ENCODE measurements around the gene ZNF614. TPM values are rescaled to one million over a fixed set of nuclear protein-coding genes. Genes with fewer than 3 reads are reported as not detected.

The ZNF614 gene
- total and polyA plus RNA-seq, 2 of the 13 experiments (the other 11 are each of a cell fraction or from before 2014, with no cell fraction given): 13.0 to 22.8 TPM

- TF ChIP-seq ZNF276 (CRISPR knock-in tag; IDR thresholded peaks at IDR 0.05; ENCODE audit: low read depth) (no peak; the same call in 1 of the 2 replicates), NFE2L1 (CRISPR knock-in tag; IDR thresholded peaks at IDR 0.05; ENCODE audit: borderline replicate concordance) (no peak), ZNF703 (CRISPR knock-in tag; IDR thresholded peaks at IDR 0.05; ENCODE audit: borderline replicate concordance) (no peak), HOXA5 (CRISPR knock-in tag; IDR thresholded peaks at IDR 0.05) (peak; percentile 29; the same call in 1 of the 2 replicates), MXI1 (IDR thresholded peaks at IDR 0.05; ENCODE audit: borderline replicate concordance, low read depth, low read length) (no peak), ZNF644 (CRISPR knock-in tag; IDR thresholded peaks at IDR 0.05; ENCODE audit: low read depth) (0 out of 2 replicates have a peak, but pooled peaks have one; percentile 34), ZBTB26 (CRISPR knock-in tag; IDR thresholded peaks at IDR 0.05; ENCODE audit: borderline replicate concordance) (peak; percentile 30; the same call in 1 of the 2 replicates), CEBPG (CRISPR knock-in tag; IDR thresholded peaks at IDR 0.05) (peak; percentile 16; the same call in 1 of the 2 replicates), RFX1 (IDR thresholded peaks at IDR 0.05) (no peak), TIGD3 (CRISPR knock-in tag; IDR thresholded peaks at IDR 0.05; ENCODE audit: borderline replicate concordance) (no peak; the same call in 1 of the 2 replicates), GTF3A (CRISPR knock-in tag; conservative IDR thresholded peaks at IDR 0.05) (no peak; the same call in 1 of the 2 replicates), RARA (CRISPR knock-in tag; IDR thresholded peaks at IDR 0.05) (peak; percentile 53), GATAD1 (CRISPR knock-in tag; IDR thresholded peaks at IDR 0.05) (peak; percentile 61; the same call in 1 of the 2 replicates), MNT (IDR thresholded peaks at IDR 0.05) (no peak), ZNF235 (CRISPR knock-in tag; IDR thresholded peaks at IDR 0.05; ENCODE audit: borderline replicate concordance) (0 out of 2 replicates have a peak, but pooled peaks have one; percentile 46), ZNF496 (CRISPR knock-in tag; IDR thresholded peaks at IDR 0.05; ENCODE audit: insufficient replicate concordance) (no peak), SPEN (CRISPR knock-in tag; IDR thresholded peaks at IDR 0.05; ENCODE audit: low read depth) (no peak), GABPA (IDR thresholded peaks at IDR 0.05; ENCODE audit: low read depth, low read length) (no peak), GABPA (CRISPR knock-in tag; IDR thresholded peaks at IDR 0.05; ENCODE audit: low read depth) (peak; percentile 73), BCL3 (CRISPR knock-in tag; IDR thresholded peaks at IDR 0.05) (no peak; the same call in 1 of the 2 replicates), NFYB (CRISPR knock-in tag; IDR thresholded peaks at IDR 0.05) (no peak), SRY (CRISPR knock-in tag; IDR thresholded peaks at IDR 0.05) (peak; percentile 73; the same call in 1 of the 2 replicates), ZNF556 (CRISPR knock-in tag; IDR thresholded peaks at IDR 0.05; ENCODE audit: borderline replicate concordance) (peak; percentile 91)
These were observed 20.2 kb downstream of the ZNF614 start, which contains the start of gene ZNF615 (continued) for GRCh38 chr19:52007806-52008557.

Data from HepG2 (cell line).